ENCODE data around the gene CENPU. TPM values are rescaled to one million over a fixed set of nuclear protein-coding genes. Genes with fewer than 3 reads are reported as not detected.

The CENPU gene
- total and polyA plus RNA-seq, 2 of the 8 experiments (the other 6 are each of a cell fraction or from before 2014, with no cell fraction given) = 32.1 to 122 TPM

GRCh38 chr4:184668511-184669114 is 65.3 kb downstream of the CENPU start:
- TF ChIP-seq CHD2 (IDR thresholded peaks at IDR 0.05; ENCODE audit: low read length) (no peak), TAF7 (optimal IDR thresholded peaks at IDR 0.05; ENCODE audit: borderline replicate concordance, low read depth, low read length) (no peak)
- H3K4me1 ChIP-seq (replicated peaks in 1 of 4; ENCODE audit: control insufficient read depth in 3 of 4, insufficient read depth in 4 of 4, low read length in 3 of 4) = no peaks in the 10 kb centered on the region
- H4K91ac ChIP-seq (replicated peaks; ENCODE audit: insufficient read length, low read length) = no peak overlapping the region
- no peak overlapping the region for H2AK5ac ChIP-seq (ENCODE audit: low read depth, low read length)
- H3K4ac ChIP-seq (replicated peaks; ENCODE audit: insufficient read length, low read depth, low read length) = no peak overlapping the region
- no peaks in the 10 kb centered on the region for H4K20me1 ChIP-seq (replicated peaks in 1 of 2; ENCODE audit: control insufficient read depth in 1 of 2, insufficient read depth in 2 of 2, low read length in 2 of 2)
- DNase-seq (ENCODE audit: low read depth in 1 of 2, low spot score in 2 of 2) (no peak), FAIRE-seq (no peak)
- H3K23me2 ChIP-seq (ENCODE audit: low read depth, low read length) = no peaks in the 10 kb centered on the region
- H3K9me3 ChIP-seq (ENCODE audit: insufficient read depth in 2 of 2, low read depth in 1 of 2, low read length in 1 of 2) = no peaks in the 10 kb centered on the region
- H4K5ac ChIP-seq (ENCODE audit: insufficient read length, low read depth, low read length) = no peak overlapping the region
- H2AFZ ChIP-seq (ENCODE audit: low read length) = no peak overlapping the region
- H3K79me2 ChIP-seq (ENCODE audit: control insufficient read depth in 1 of 2, insufficient read depth in 2 of 2, low read length in 2 of 2) = no peaks in the 10 kb centered on the region
- no peak overlapping the region for H2BK5ac ChIP-seq (ENCODE audit: low read depth, low read length)
- H3K56ac ChIP-seq (replicated peaks; ENCODE audit: insufficient read length, low read depth, low read length) = no peak overlapping the region
- ChIA-PET CTCF (ENCODE audit: partially characterized antibody) (no interaction called here), POLR2A (ENCODE audit: partially characterized antibody) (interaction anchor here (0.9 kb wide), 1 partner anchor 28 kb away, joined by 3 read pairs; no protein-coding TSS in a partner anchor)
- H3K9ac ChIP-seq (replicated peaks in 1 of 4; ENCODE audit: extremely low read depth in 1 of 4, low read depth in 3 of 4, low read length in 3 of 4) = peak overlapping the region in 1 of 4 experiments; percentile 21; a peak in 2 of 7 replicates
- H3K79me1 ChIP-seq (ENCODE audit: low read depth, low read length) = no peaks in the 10 kb centered on the region
- H3K23ac ChIP-seq (ENCODE audit: insufficient read length) = no peak overlapping the region
- no peak overlapping the region for H3K4me2 ChIP-seq (ENCODE audit: insufficient read depth in 1 of 2, low read depth in 2 of 2, low read length in 2 of 2)
- no peak overlapping the region for H3K18ac ChIP-seq (ENCODE audit: extremely low read depth, low read length)
- H3K27ac ChIP-seq (ENCODE audit: low read depth, low read length) = no peak overlapping the region
- H3K36me3 ChIP-seq (ENCODE audit: control insufficient read depth in 2 of 4, insufficient read depth in 4 of 4, low read length in 3 of 4) = no peaks in the 10 kb centered on the region; a peak in 1 of 8 replicates
- H2BK15ac ChIP-seq (ENCODE audit: low read length) = no peak overlapping the region
- H2BK20ac ChIP-seq (ENCODE audit: low read length) = no peak overlapping the region
- WGBS, 2 experiments (ENCODE audit: extremely low coverage in 1 of 2, insufficient coverage in 1 of 2, insufficient read length in 1 of 2, insufficient replicate concordance in 2 of 2, low coverage in 1 of 2, low lambda C conversion rate in 2 of 2, missing lambda C conversion rate in 1 of 2) = 94% methylated on average over 9 of the region's 9 CpGs; no CpG with 5 or more reads in 1 of the 2 experiments
- H3K27me3 ChIP-seq (replicated peaks in 1 of 4; ENCODE audit: control insufficient read depth in 3 of 4, extremely low read depth in 1 of 4, insufficient read depth in 3 of 4, low read length in 3 of 4) = no peaks in the 10 kb centered on the region
- H3K4me3 ChIP-seq (ENCODE audit: extremely low read depth in 1 of 4, insufficient read depth in 2 of 4, low read depth in 3 of 4, low read length in 4 of 4) = no peak overlapping the region
- no peak overlapping the region for H3K14ac ChIP-seq (ENCODE audit: insufficient read length)
- H4K8ac ChIP-seq (ENCODE audit: extremely low read depth, insufficient read depth, low read length) = no peak overlapping the region
- no peak overlapping the region for H2BK120ac ChIP-seq (replicated peaks; ENCODE audit: low read depth, low read length)
- H2BK12ac ChIP-seq (ENCODE audit: low read depth, low read length) = no peak overlapping the region

Measured in H1 (cell line).